Measurements from ENCODE around the gene WFS1.

DNA sequence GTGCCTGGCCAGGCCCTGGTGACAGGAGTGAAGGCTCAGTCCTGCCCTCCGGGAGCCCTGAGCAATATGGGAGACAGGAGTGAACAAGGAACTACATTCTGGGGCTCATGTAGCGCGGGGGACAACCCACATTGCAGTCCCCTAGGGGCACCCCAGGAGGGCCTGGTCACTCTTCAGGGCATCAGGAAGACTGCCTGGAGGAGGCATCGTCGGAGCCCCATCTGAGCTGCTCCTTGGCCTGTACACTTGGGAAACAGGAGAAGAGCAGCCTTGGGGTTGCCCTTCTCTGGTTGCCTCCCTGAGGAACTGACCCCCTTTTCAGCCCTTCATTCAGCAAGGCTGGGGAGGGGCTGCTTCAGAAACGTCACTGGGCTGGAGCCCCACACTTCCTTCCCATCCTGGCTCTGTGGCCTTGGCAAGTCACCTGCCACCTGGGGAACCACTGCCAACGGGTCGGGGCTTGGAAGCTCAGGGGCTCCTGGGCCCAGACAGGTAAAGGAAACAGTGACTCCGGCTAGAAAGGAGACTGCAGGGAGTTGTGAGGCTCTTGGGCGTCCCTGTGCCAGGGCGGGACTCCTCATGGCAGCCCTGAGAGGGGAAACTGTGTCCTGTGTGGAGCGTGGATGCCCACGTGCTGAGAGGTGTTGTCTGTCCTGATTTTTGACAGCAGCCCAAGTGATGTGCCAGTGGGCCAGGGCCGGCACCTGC is 10.1 kb downstream of the WFS1 start:
- TF ChIP-seq, protein P1, sequence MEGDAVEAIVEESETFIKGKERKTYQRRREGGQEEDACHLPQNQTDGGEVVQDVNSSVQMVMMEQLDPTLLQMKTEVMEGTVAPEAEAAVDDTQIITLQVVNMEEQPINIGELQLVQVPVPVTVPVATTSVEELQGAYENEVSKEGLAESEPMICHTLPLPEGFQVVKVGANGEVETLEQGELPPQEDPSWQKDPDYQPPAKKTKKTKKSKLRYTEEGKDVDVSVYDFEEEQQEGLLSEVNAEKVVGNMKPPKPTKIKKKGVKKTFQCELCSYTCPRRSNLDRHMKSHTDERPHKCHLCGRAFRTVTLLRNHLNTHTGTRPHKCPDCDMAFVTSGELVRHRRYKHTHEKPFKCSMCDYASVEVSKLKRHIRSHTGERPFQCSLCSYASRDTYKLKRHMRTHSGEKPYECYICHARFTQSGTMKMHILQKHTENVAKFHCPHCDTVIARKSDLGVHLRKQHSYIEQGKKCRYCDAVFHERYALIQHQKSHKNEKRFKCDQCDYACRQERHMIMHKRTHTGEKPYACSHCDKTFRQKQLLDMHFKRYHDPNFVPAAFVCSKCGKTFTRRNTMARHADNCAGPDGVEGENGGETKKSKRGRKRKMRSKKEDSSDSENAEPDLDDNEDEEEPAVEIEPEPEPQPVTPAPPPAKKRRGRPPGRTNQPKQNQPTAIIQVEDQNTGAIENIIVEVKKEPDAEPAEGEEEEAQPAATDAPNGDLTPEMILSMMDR (IDR thresholded peaks at IDR 0.05): no peak
- no peak for TF ChIP-seq POLR2A (IDR thresholded peaks at IDR 0.05)

Data from thyroid gland (tissue), 4 donors.